Pancreas (tissue), 10 donors: ENCODE data around the gene DPYSL3. TPM values are rescaled to one million over a fixed set of nuclear protein-coding genes. Genes with fewer than 3 reads are reported as not detected.

Experiments used
- ATAC-seq, 4 donors: fragments of 200-7000 bp; cut with Tn5 transposase; one replicate each; pipeline versions ENCODE4 v1.8.0 to v1.9.1; 2020; ENCODE audit warnings: mild to moderate bottlenecking in 4 of 4, moderate library complexity in 4 of 4
- DNase-seq, 6 donors: peaks; one replicate each; pipeline ENCODE4 v3.0.0-alpha.2; 2020
- FAIRE-seq: peaks from 2 replicates; lab custom pipeline; 2012; peaks lifted over from hg19 to GRCh38; lab: Jason Lieb, UNC
- H3K27ac ChIP-seq, 4 donors: fragments of 200-600 bp; sonication (generic); 1 replicate in 3 of 4; 2 replicates in 1 of 4; pipeline versions ENCODE4 v1.5.0 to v1.8.0; 2020
- H3K27me3 ChIP-seq, 4 donors: fragments of 200-600 bp; one replicate each; pipeline ENCODE4 v1.8.0; 2021
- H3K36me3 ChIP-seq, 3 donors: fragments of 200-600 bp; sonication (generic) in 1 of 3; one replicate each; pipeline versions ENCODE4 v1.5.0 to v1.8.0; 2020 to 2021
- H3K4me1 ChIP-seq, 3 donors: fragments of 200-600 bp; one replicate each; pipeline ENCODE4 v1.8.0; 2021
- H3K4me3 ChIP-seq, 4 donors: fragments of 200-600 bp; sonication (generic) in 2 of 4; one replicate each; pipeline versions ENCODE4 v1.5.0 to v1.8.0; 2020 to 2021
- H3K9me3 ChIP-seq, 4 donors: fragments of 200-600 bp; one replicate each; pipeline ENCODE4 v1.8.0; 2021
- WGBS, 2 donors: extraction: QIAGEN DNeasy Blood & Tissue Kit; methylation state at CpG; one replicate each; pipeline ENCODE4 v1.1.7; 2013; 5-methylcytosine and 5-hydroxymethylcytosine counted together
- intact Hi-C, 3 donors: fragments of 100-400 bp; cut with DNase I; formaldehyde crosslinking; loops; one replicate each; pipeline versions ENCODE4 v1.11.1 to v1.14.2; 2022
- polyA plus RNA-seq, 2 donors: library from polyadenylated mRNA; stranded (reverse); fragments of 200-250 nt; gene quantifications; one replicate each; pipeline ENCODE4 v1.2.3, GENCODE V29; 2013
- total RNA-seq, 6 donors: library from RNA; stranded (reverse); fragmentation: NEBNext Ultra II Directional in 4 of 6; extraction: Animal tissue kit (Norgen Biotek cat#: 25700) in 4 of 6; gene quantifications; one replicate each; pipeline versions ENCODE4 v1.2.1 to v1.2.4, GENCODE V29; 2021 to 2023
- TF ChIP-seq, protein P1 (sequence below), 4 donors: fragments of 200-600 bp; sonication (generic) in 3 of 4; IDR thresholded peaks; one replicate each; pipeline versions ENCODE4 v1.5.0 to v1.8.0; 2021; ENCODE audit warnings: antibody characterized with exemption in 4 of 4
- donor health status: healthy with polysubstance abuse.
- donor health status: DM: no; HTN: no; CAD: no; lungs with moderate emphysema.
- donor health status: DM: no; HTN: no; CAD: no.
- donor health status: control.
- donor health status: control.
- donor health status: Bipolar disorder and iron deficiency.
- donor health status: DM: yes; HTN: yes; CAD: no.
- donor health status: DM: no; HTN: no; CAD: no.
- donor health status: DM: no; HTN: no; CAD: no.
- donor health status: DM: yes; HTN: yes; CAD: no.

DPYSL3 gene
- total and polyA plus RNA-seq, 8 donors = 1.7 to 18.4 (median 5.0) TPM

DNA sequence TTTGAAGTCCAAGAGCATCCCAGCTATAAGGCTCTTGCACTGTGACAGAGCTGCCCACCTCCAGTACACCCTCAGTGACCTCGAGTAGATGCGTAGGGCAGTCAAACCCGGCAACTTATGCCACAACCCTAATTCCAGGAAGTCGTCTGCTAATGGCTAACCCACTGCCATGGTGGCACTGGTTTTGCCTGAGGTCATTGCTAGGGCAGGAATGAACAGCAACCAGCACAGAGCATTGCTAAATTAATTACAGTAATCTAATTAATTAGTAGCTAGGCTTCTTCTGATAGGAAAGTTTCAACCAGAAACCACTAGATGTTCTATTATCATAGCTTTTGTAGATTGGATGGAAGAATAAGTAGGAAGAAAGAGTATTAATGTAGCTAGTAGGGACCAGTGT lies 122.8 kb downstream of the DPYSL3 start:
- WGBS, 2 donors = 60 to 66% methylated on average over 4 of the region's 4 CpGs
- DNase-seq (no peak), ATAC-seq (no peak), FAIRE-seq (no peak)
- Histone ChIP-seq H3K27ac (no peak overlapping the region), H3K4me1 (no peaks in the 10 kb centered on the region), H3K36me3 (no peaks in the 10 kb centered on the region), H3K27me3 (no peaks in the 10 kb centered on the region), H3K4me3 (no peak overlapping the region), H3K9me3 (no peaks in the 10 kb centered on the region)
- TF ChIP-seq, protein P1, sequence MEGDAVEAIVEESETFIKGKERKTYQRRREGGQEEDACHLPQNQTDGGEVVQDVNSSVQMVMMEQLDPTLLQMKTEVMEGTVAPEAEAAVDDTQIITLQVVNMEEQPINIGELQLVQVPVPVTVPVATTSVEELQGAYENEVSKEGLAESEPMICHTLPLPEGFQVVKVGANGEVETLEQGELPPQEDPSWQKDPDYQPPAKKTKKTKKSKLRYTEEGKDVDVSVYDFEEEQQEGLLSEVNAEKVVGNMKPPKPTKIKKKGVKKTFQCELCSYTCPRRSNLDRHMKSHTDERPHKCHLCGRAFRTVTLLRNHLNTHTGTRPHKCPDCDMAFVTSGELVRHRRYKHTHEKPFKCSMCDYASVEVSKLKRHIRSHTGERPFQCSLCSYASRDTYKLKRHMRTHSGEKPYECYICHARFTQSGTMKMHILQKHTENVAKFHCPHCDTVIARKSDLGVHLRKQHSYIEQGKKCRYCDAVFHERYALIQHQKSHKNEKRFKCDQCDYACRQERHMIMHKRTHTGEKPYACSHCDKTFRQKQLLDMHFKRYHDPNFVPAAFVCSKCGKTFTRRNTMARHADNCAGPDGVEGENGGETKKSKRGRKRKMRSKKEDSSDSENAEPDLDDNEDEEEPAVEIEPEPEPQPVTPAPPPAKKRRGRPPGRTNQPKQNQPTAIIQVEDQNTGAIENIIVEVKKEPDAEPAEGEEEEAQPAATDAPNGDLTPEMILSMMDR (IDR thresholded peaks at IDR 0.05) = no peak
- intact Hi-C loops = no loop called here

DNA sequence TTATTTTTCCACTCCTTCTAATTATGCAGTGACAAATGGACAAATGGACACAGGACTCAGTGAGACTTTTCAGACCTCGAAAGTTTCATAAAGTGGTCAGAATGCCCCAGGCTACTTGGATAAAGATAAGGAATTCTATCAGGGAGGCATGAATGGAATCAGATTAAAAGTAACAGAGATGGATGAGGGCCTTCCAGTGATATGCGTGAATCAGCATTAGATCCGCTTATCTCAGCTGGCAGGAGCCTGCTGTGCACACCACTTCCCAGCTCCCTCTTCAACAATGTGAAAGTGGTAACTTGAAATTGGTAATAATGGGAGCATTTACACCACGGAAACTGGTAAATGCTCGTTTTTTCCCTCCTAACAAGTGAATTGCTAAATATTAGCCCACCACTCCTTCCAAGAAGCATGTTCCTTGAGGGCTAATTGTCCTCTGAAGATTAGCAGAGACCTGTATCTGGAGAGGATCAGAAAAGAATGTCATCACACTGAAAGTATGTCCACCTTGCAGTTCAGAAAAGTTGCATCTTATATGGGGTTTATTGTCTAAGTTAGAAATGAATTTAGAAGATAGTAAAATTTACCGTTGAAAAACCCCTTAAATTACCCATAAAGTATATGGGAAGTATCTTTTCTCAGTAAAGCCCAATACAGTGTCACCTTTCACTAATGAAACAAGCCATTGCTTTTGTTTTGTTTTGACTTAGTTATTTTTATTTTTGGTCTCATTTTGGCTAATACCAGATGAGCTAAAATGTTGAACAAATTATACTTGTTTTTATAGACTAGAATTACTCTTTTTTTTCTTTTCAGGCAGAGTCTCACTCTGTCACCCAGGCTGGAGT lies 125.3 kb downstream of the DPYSL3 start:
- DNase-seq (no peak), ATAC-seq (no peak), FAIRE-seq (no peak)
- WGBS, 2 donors = 80% methylated on average over 6 of the region's 6 CpGs
- TF ChIP-seq, protein P1 (IDR thresholded peaks at IDR 0.05) = no peak
- Histone ChIP-seq H3K27me3 (no peaks in the 10 kb centered on the region), H3K36me3 (no peaks in the 10 kb centered on the region), H3K4me1 (no peaks in the 10 kb centered on the region), H3K27ac (no peak overlapping the region), H3K4me3 (no peak overlapping the region), H3K9me3 (no peaks in the 10 kb centered on the region)
- intact Hi-C loops = no loop called here

DNA sequence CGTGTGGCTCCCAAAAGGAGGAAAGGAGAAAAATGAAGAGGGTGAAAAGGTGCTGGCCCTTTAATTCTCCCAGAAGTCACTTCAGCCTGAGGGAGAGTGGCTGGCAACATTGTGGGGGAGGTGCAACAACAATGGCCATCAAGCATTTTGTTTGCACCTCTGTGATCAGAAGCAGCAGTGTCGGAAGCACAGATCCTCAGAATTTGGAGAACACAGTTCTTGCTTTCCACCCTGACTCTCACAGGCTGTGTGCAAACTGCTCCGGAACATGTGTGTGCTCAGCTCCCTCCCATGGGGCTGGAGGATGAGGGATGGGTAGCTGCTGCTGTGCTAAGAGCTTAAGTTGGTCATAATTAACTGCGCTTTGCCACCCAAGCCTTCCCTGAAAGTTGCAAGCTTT lies 127.1 kb downstream of the DPYSL3 start:
- Histone ChIP-seq H3K4me3 (no peak overlapping the region), H3K9me3 (no peaks in the 10 kb centered on the region), H3K27ac (no peak overlapping the region), H3K36me3 (no peaks in the 10 kb centered on the region), H3K4me1 (no peaks in the 10 kb centered on the region), H3K27me3 (no peaks in the 10 kb centered on the region)
- no peak for FAIRE-seq
- 80 to 86% methylated on average over 4 of the region's 4 CpGs for WGBS, 2 donors
- DNase-seq = no peak
- TF ChIP-seq, protein P1 (IDR thresholded peaks at IDR 0.05) = no peak
- no peak for ATAC-seq
- intact Hi-C loops = no loop called here

DNA sequence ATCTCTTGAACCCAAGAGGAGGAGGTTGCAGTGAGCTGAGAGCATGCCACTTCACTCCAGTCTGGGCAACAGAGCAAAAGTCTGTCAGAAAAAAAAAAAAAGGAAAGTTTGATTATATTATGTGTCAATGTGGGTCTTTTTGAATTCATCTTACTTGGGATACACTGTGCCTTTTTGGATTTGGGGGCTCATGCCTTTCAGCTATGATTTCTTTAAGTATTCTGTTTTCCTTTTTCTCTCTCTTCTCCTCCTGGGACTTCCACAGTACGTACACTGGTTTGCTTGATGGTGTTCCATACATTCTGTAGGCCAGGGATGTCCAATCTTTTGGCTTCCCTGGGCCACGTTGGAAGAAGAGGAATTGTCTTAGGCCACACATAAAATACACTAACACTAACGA lies 128.3 kb downstream of the DPYSL3 start:
- no peaks in the 10 kb centered on the region for H3K36me3 ChIP-seq
- ATAC-seq (no peak), FAIRE-seq (no peak), DNase-seq (no peak)
- H3K27me3 ChIP-seq = no peaks in the 10 kb centered on the region
- TF ChIP-seq, protein P1 (IDR thresholded peaks at IDR 0.05) = no peak
- H3K4me1 ChIP-seq = no peaks in the 10 kb centered on the region
- H3K4me3 ChIP-seq = no peak overlapping the region
- H3K9me3 ChIP-seq = no peaks in the 10 kb centered on the region
- intact Hi-C loops = no loop called here
- no peak overlapping the region for H3K27ac ChIP-seq
- 82 to 93% methylated on average over 3 of the region's 3 CpGs for WGBS, 2 donors

DNA sequence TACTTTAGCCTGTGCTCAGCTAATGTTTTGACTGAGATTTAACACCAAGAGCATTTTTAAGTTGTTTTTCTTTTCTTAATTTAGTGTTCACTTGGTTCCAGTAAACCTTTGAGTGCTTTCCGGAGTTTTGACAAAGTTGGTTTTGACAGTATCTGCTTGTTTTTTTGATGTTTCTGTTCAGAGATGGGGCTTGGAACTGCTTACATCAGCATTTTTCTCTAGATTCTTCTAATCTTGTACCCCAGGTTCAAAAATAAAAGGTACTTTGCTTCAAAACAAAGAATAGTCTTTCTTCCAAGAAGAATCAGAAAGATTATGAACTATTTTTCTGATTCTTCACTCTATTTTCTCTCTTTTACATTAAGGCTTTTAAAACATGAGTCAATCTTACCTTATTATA lies 132.2 kb downstream of the DPYSL3 start:
- intact Hi-C loops = loop anchor here in 1 of 3 donors (10.0 kb wide), 1 partner anchor 153 kb away; no protein-coding TSS in a partner anchor
- no peak for FAIRE-seq

More for the DNA sequence above, 132.2 kb downstream of the DPYSL3 start:
- no peak for ATAC-seq
- no peaks in the 10 kb centered on the region for H3K36me3 ChIP-seq
- no peak overlapping the region for H3K4me3 ChIP-seq
- no peaks in the 10 kb centered on the region for H3K27me3 ChIP-seq
- H3K4me1 ChIP-seq = no peaks in the 10 kb centered on the region
- WGBS, 2 donors = 88 to 98% methylated on average over 1 of the region's 1 CpG
- no peaks in the 10 kb centered on the region for H3K9me3 ChIP-seq
- TF ChIP-seq, protein P1 (IDR thresholded peaks at IDR 0.05) = no peak
- H3K27ac ChIP-seq = no peak overlapping the region
- DNase-seq = no peak
